ENCODE data around the gene GBF1.

- TF ChIP-seq CTCF (IDR thresholded peaks at IDR 0.05; ENCODE audit: poor library complexity, severe bottlenecking) (no peak), RAD21 (conservative IDR thresholded peaks at IDR 0.05) (no peak), POLR2AphosphoS5 (IDR thresholded peaks at IDR 0.05) (no peak), EZH2 (IDR thresholded peaks at IDR 0.05; ENCODE audit: borderline replicate concordance, insufficient read depth, low read length, poor library complexity, severe bottlenecking) (no peak), MXI1 (conservative IDR thresholded peaks at IDR 0.05; ENCODE audit: poor library complexity, severe bottlenecking) (no peak), SMC3 (conservative IDR thresholded peaks at IDR 0.05; ENCODE audit: poor library complexity) (no peak), EP300 (conservative IDR thresholded peaks at IDR 0.05; ENCODE audit: poor library complexity, severe bottlenecking) (no peak), REST (IDR thresholded peaks at IDR 0.05; ENCODE audit: borderline replicate concordance) (no peak), TAF1 (IDR thresholded peaks at IDR 0.05; ENCODE audit: low read depth) (no peak)
Observed at GRCh38 chr10:102226542-102226870, 18.8 kb upstream of the GBF1 start.

Data from neural cell (in vitro differentiated cells).